Hepatocyte (in vitro differentiated cells): ENCODE measurements around the gene BTRC. TPM values are rescaled to one million over a fixed set of nuclear protein-coding genes. Genes with fewer than 3 reads are reported as not detected.

ENCODE experiments used
- DNase-seq: peaks from one replicate; pipeline ENCODE4 v3.0.0-alpha.2; 2016; ENCODE audit warnings: low spot score
- H2AFZ ChIP-seq: fragments of 200-600 bp; sonication (generic); 2 replicates; pipeline ENCODE4 v1.6.0; 2016; ENCODE audit warnings: antibody characterized with exemption, mild to moderate bottlenecking
- H3K27ac ChIP-seq: fragments of 200-600 bp; sonication (generic); 2 replicates; pipeline ENCODE4 v1.5.1; 2016; ENCODE audit warnings: mild to moderate bottlenecking
- H3K27me3 ChIP-seq: fragments of 200-600 bp; sonication (generic); 2 replicates; pipeline ENCODE4 v1.6.1; 2016
- H3K36me3 ChIP-seq: fragments of 200-600 bp; sonication (generic); replicated peaks from 2 replicates; pipeline ENCODE4 v1.5.1; 2016; ENCODE audit warnings: low read depth; ENCODE audit not compliant: insufficient read depth
- H3K4me1 ChIP-seq: fragments of 200-600 bp; sonication (generic); 2 replicates; pipeline ENCODE4 v1.5.1; 2016; ENCODE audit warnings: mild to moderate bottlenecking, moderate library complexity; ENCODE audit not compliant: insufficient read depth
- H3K4me2 ChIP-seq: fragments of 200-600 bp; sonication (generic); 2 replicates; pipeline ENCODE4 v1.6.0; 2016
- H3K4me3 ChIP-seq: fragments of 200-600 bp; sonication (generic); 2 replicates; pipeline ENCODE4 v1.5.1; 2016; ENCODE audit warnings: mild to moderate bottlenecking
- H3K79me2 ChIP-seq: fragments of 200-600 bp; sonication (generic); 2 replicates; pipeline ENCODE4 v1.6.0; 2017; ENCODE audit warnings: mild to moderate bottlenecking
- H3K9me2 ChIP-seq: fragments of 200-600 bp; sonication (generic); replicated peaks from 2 replicates; pipeline ENCODE4 v1.6.0; 2017; ENCODE audit warnings: mild to moderate bottlenecking; ENCODE audit not compliant: insufficient read depth
- H3K9me3 ChIP-seq: fragments of 200-600 bp; sonication (generic); 2 replicates; pipeline ENCODE4 v1.5.1; 2016; ENCODE audit warnings: low read depth, mild to moderate bottlenecking
- H4K20me1 ChIP-seq: fragments of 200-600 bp; sonication (generic); 2 replicates; pipeline ENCODE4 v1.6.0; 2016; ENCODE audit warnings: mild to moderate bottlenecking; ENCODE audit not compliant: insufficient read depth, poor library complexity, severe bottlenecking
- CTCF ChIP-seq: fragments of 200-600 bp; sonication (generic); IDR thresholded peaks from 2 replicates; pipeline ENCODE4 v1.5.1; 2016; ENCODE audit warnings: antibody characterized with exemption, mild to moderate bottlenecking; ENCODE audit not compliant: poor library complexity
- EZH2 ChIP-seq: fragments of 200-600 bp; sonication (generic); IDR thresholded peaks from 2 replicates; pipeline ENCODE4 v1.6.1; 2016; ENCODE audit warnings: antibody characterized with exemption, mild to moderate bottlenecking, borderline replicate concordance
- EZH2phosphoT487 ChIP-seq: fragments of 200-600 bp; sonication (generic); IDR thresholded peaks from one replicate; pipeline ENCODE4 v1.6.1; 2018; ENCODE audit warnings: antibody characterized with exemption, mild to moderate bottlenecking, low read depth, moderate library complexity; ENCODE audit not compliant: unreplicated experiment, severe bottlenecking
- WGBS: methylation state at CpG from one replicate; pipeline ENCODE4 v1.1.6; 2016; ENCODE audit warnings: low lambda C conversion rate; ENCODE audit errors: missing lambda C conversion rate; 5-methylcytosine and 5-hydroxymethylcytosine counted together
- polyA plus RNA-seq: library from polyadenylated mRNA; unstranded; fragments of >200 nt; fragmentation: Nextera tagmentation; extraction: Ambion mirVana; gene quantifications from 2 replicates; pipeline ENCODE4 v1.2.1, GENCODE V29; 2016
- total RNA-seq: library from RNA; depleted of rRNA; stranded (reverse); fragments of >200 nt; gene quantifications from 2 replicates; pipeline ENCODE4 v1.2.3, GENCODE V29; 2014

The BTRC gene
- total and polyA plus RNA-seq, 2 experiments from 2014 or later = 14.5 to 24.3 TPM

- no peaks in the 10 kb centered on the region for H3K36me3 ChIP-seq
- 85% methylated on average over 5 of the region's 5 CpGs for WGBS
- no peak for DNase-seq
Observed at GRCh38 chr10:101578192-101578591, 224.2 kb downstream of the BTRC start.

GRCh38 chr10:101578803-101579515, 225.0 kb downstream of the BTRC start:
- Histone ChIP-seq H3K36me3 (no peaks in the 10 kb centered on the region), H3K4me3 (no peak overlapping the region), H2AFZ (no peak overlapping the region), H4K20me1 (no peaks in the 10 kb centered on the region), H3K4me2 (no peak overlapping the region), H3K9me3 (no peaks in the 10 kb centered on the region), H3K27me3 (no peaks in the 10 kb centered on the region), H3K9me2 (no peaks in the 10 kb centered on the region), H3K4me1 (no peaks in the 10 kb centered on the region), H3K79me2 (no peaks in the 10 kb centered on the region), H3K27ac (no peak overlapping the region)
- TF ChIP-seq EZH2 = no peak
- TF ChIP-seq EZH2phosphoT487 = no peak
- TF ChIP-seq CTCF = no peak
- no peak for DNase-seq
- WGBS = 94% methylated on average over 13 of the region's 13 CpGs

More at GRCh38 chr10:101578192-101578591, 224.2 kb downstream of the BTRC start:
- TF ChIP-seq EZH2phosphoT487 = no peak
- TF ChIP-seq CTCF = no peak
- H3K9me2 ChIP-seq = no peaks in the 10 kb centered on the region
- no peak overlapping the region for H3K27ac ChIP-seq
- no peaks in the 10 kb centered on the region for H3K79me2 ChIP-seq
- no peaks in the 10 kb centered on the region for H3K27me3 ChIP-seq
- no peak overlapping the region for H2AFZ ChIP-seq
- no peak overlapping the region for H3K4me2 ChIP-seq
- H3K4me3 ChIP-seq = no peak overlapping the region
- H4K20me1 ChIP-seq = no peaks in the 10 kb centered on the region
- H3K9me3 ChIP-seq = no peaks in the 10 kb centered on the region
- no peaks in the 10 kb centered on the region for H3K4me1 ChIP-seq

GRCh38 chr10:101579516-101579870, 225.5 kb downstream of the BTRC start:
- Histone ChIP-seq H3K9me3 (no peaks in the 10 kb centered on the region), H2AFZ (no peak overlapping the region), H3K4me3 (no peak overlapping the region), H3K4me1 (no peaks in the 10 kb centered on the region), H4K20me1 (no peaks in the 10 kb centered on the region), H3K79me2 (no peaks in the 10 kb centered on the region), H3K36me3 (no peaks in the 10 kb centered on the region), H3K4me2 (no peak overlapping the region), H3K27ac (no peak overlapping the region), H3K27me3 (no peaks in the 10 kb centered on the region), H3K9me2 (no peaks in the 10 kb centered on the region)
- no peak for DNase-seq
- WGBS = 99% methylated on average over 12 of the region's 12 CpGs
- TF ChIP-seq EZH2phosphoT487 = no peak
- no peak for TF ChIP-seq EZH2
- TF ChIP-seq CTCF = no peak
